ENCODE data around the gene PTGFRN. TPM values are rescaled to one million over a fixed set of nuclear protein-coding genes. Genes with fewer than 3 reads are reported as not detected.
"Not testable (repeated sequence)": the region's sequence is repeated elsewhere in the genome, so short reads cannot be mapped to it uniquely, and the experiment has no call there.

PTGFRN gene
- total RNA-seq, 1 experiment from 2014 or later = 35.9 TPM

GRCh38 chr1:116962987-116963639 lies 53.4 kb downstream of the PTGFRN start:
- DNase-seq (ENCODE audit: extremely low read depth, low read depth) = no peak

- no peak for DNase-seq (ENCODE audit: extremely low read depth, low read depth)
Observed at GRCh38 chr1:116966791-116967190, 57.1 kb downstream of the PTGFRN start.

- DNase-seq (ENCODE audit: extremely low read depth, low read depth) = no peak
Observed at GRCh38 chr1:116968724-116969123, 59.0 kb downstream of the PTGFRN start.

GRCh38 chr1:116971258-116971860 lies 61.6 kb downstream of the PTGFRN start:
- DNase-seq (ENCODE audit: extremely low read depth, low read depth) = no peak

- DNase-seq (ENCODE audit: extremely low read depth, low read depth) = no peak
Observed at GRCh38 chr1:116971965-116972673, 62.4 kb downstream of the PTGFRN start.

GRCh38 chr1:116972674-116973030 lies 62.9 kb downstream of the PTGFRN start:
- DNase-seq (ENCODE audit: extremely low read depth, low read depth) = no peak

GRCh38 chr1:116980309-116980708 lies 70.6 kb downstream of the PTGFRN start:
- not testable (repeated sequence) for DNase-seq (ENCODE audit: extremely low read depth, low read depth)

GRCh38 chr1:116981521-116982037 lies 71.9 kb downstream of the PTGFRN start:
- no peak for DNase-seq (ENCODE audit: extremely low read depth, low read depth)

GRCh38 chr1:116982319-116983004 lies 72.7 kb downstream of the PTGFRN start:
- no peak for DNase-seq (ENCODE audit: extremely low read depth, low read depth)

- no peak for DNase-seq (ENCODE audit: extremely low read depth, low read depth)
Observed at GRCh38 chr1:116983112-116983511, 73.4 kb downstream of the PTGFRN start.

- no peak for DNase-seq (ENCODE audit: extremely low read depth, low read depth)
Observed at GRCh38 chr1:116983678-116984077, 74.0 kb downstream of the PTGFRN start.

GRCh38 chr1:116984406-116985160 lies 74.9 kb downstream of the PTGFRN start:
- no peak for DNase-seq (ENCODE audit: extremely low read depth, low read depth)

GRCh38 chr1:116986421-116987255 lies 76.9 kb downstream of the PTGFRN start:
- no peak for DNase-seq (ENCODE audit: extremely low read depth, low read depth)

GRCh38 chr1:116987256-116987555 lies 77.5 kb downstream of the PTGFRN start:
- no peak for DNase-seq (ENCODE audit: extremely low read depth, low read depth)

- no peak for DNase-seq (ENCODE audit: extremely low read depth, low read depth)
Observed at GRCh38 chr1:116988248-116988647, 78.5 kb downstream of the PTGFRN start.

- DNase-seq (ENCODE audit: extremely low read depth, low read depth) = no peak
Observed at GRCh38 chr1:116988908-116989307, 79.2 kb downstream of the PTGFRN start.

- no peak for DNase-seq (ENCODE audit: extremely low read depth, low read depth)
Observed at GRCh38 chr1:116989835-116990234, 80.1 kb downstream of the PTGFRN start.

- no peak for DNase-seq (ENCODE audit: extremely low read depth, low read depth)
Observed at GRCh38 chr1:116990612-116991151, 81.0 kb downstream of the PTGFRN start.

GRCh38 chr1:116991171-116991845 lies 81.6 kb downstream of the PTGFRN start:
- DNase-seq (ENCODE audit: extremely low read depth, low read depth) = no peak

Measured in NCI-H460 (cell line).